D721Med (cell line): ENCODE measurements around the gene OR10H3.

Experiments
- DNase-seq: peaks from one replicate; pipeline ENCODE4 v3.0.0; 2011; ENCODE audit warnings: low spot score; ENCODE audit not compliant: insufficient read length
- FAIRE-seq: peaks from 2 replicates; lab custom pipeline; 2011; peaks lifted over from hg19 to GRCh38; lab: Jason Lieb, UNC
- TF ChIP-seq, protein P1 (sequence below): IDR thresholded peaks from 2 replicates; pipeline ENCODE4 v1.5.1; 2012; ENCODE audit warnings: mild to moderate bottlenecking, control low read depth; ENCODE audit not compliant: insufficient read depth; ENCODE audit errors: missing control alignments

The OR10H3 gene

GRCh38 chr19:15721268-15721667 is 16.5 kb upstream of the OR10H3 start:
- DNase-seq = no peak
- TF ChIP-seq, protein P1, sequence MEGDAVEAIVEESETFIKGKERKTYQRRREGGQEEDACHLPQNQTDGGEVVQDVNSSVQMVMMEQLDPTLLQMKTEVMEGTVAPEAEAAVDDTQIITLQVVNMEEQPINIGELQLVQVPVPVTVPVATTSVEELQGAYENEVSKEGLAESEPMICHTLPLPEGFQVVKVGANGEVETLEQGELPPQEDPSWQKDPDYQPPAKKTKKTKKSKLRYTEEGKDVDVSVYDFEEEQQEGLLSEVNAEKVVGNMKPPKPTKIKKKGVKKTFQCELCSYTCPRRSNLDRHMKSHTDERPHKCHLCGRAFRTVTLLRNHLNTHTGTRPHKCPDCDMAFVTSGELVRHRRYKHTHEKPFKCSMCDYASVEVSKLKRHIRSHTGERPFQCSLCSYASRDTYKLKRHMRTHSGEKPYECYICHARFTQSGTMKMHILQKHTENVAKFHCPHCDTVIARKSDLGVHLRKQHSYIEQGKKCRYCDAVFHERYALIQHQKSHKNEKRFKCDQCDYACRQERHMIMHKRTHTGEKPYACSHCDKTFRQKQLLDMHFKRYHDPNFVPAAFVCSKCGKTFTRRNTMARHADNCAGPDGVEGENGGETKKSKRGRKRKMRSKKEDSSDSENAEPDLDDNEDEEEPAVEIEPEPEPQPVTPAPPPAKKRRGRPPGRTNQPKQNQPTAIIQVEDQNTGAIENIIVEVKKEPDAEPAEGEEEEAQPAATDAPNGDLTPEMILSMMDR = no peak

DNA sequence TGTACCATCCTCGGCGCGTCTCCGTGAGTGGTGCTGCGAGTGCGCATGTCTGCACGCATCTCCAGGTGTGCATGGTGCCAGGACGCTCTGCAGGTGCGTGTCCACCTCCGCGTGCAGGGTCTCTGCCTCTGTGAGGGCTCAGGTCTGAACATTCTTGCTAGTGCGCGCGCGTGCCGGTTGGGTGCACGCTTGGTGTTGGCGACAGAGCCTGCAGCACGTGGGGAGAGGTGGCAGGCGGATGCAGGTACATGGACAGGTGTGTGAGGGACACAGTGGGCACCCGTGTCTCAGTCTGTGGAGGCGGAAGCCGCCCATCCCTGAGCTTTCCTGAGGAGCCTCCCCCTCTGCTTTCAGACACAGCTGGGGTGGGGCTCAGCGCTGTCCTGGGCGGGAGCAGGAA is 14.8 kb upstream of the OR10H3 start:
- TF ChIP-seq, protein P1 = no peak
- FAIRE-seq = no peak
- no peak for DNase-seq

More at GRCh38 chr19:15721268-15721667, 16.5 kb upstream of the OR10H3 start:
- FAIRE-seq = no peak

DNA sequence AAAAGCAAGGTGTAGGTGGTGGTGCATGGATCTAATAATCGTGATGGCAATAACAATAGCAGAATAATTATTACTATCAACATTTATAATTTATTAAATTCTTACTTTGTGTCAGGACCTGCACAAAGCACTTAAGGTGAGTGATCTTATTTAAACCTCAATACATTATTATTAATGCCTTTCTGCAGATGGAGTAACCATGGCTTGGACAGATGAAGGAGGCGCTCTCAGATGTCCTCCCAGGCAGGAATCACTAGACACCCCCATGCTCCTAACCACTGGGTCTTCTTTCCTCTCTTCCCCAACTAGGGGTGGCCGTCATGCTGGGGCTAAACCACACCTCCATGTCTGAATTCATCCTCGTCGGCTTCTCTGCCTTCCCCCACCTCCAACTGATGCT is 10.1 kb upstream of the OR10H3 start, which contains the start of gene OR10H2:
Gene OR10H2, plus strand, starts transcription at position 301 of the 400 bp plus-strand sequence. Its CDS starts 20 bp downstream, at position 321.
- DNase-seq (no peak), FAIRE-seq (no peak)
- TF ChIP-seq, protein P1 = no peak

- TF ChIP-seq, protein P1 = no peak
- DNase-seq = no peak
Measured at GRCh38 chr19:15730538-15730937, 7.2 kb upstream of the OR10H3 start.

GRCh38 chr19:15732388-15732787 is 5.4 kb upstream of the OR10H3 start:
- TF ChIP-seq, protein P1 = no peak
- DNase-seq (no peak), FAIRE-seq (no peak)

More at GRCh38 chr19:15730538-15730937, 7.2 kb upstream of the OR10H3 start:
- FAIRE-seq = no peak

- TF ChIP-seq, protein P1 = no peak
Measured at GRCh38 chr19:15733895-15734294, 3.9 kb upstream of the OR10H3 start.

DNA sequence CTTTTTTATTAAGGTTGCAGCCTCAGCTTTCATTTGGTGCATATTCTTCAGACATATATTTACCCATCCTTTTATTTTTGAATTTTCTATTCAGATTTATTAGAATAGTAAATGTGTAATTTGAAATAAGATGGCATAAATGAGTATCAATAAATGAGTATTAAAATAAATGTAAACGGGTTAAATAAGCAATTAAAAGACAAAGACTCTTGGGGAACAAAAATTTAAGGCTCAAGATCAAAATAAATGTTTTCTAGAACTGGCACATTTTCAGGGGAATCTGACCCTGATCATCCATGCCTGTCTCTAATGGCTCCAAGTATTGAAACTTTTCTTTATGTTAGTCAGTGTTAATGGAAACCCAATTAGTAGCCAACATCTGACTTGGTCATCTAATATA is 3.0 kb downstream of the OR10H3 start:
- no peak for FAIRE-seq
- TF ChIP-seq, protein P1 = no peak

More at GRCh38 chr19:15733895-15734294, 3.9 kb upstream of the OR10H3 start:
- FAIRE-seq (no peak), DNase-seq (no peak)

More for the DNA sequence above, 3.0 kb downstream of the OR10H3 start:
- DNase-seq = no peak
